ENCODE data around the gene NRXN2.

The NRXN2 gene

DNA sequence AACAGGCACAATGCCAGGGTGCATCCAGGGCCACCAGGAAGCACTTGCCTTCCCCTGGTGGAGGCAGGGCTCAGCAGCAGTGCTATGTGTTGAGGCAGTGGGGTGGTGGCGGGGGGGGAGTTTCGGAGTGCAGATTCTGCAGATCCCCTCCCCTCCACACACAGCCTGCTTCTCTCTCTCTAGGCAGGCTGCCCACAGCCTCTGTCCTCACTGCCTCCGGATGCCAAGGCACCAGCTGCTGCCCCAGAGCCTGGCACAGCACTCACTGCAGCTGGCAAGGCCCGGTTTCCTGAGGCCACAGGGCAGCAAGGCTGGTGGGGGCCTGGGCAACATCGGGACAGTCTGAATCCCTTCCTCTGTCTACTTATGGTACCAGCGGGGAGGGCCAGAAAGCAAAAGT is 35.8 kb downstream of the NRXN2 start:
- DNase-seq: no peak
- no peak overlapping the region for H2BK15ac ChIP-seq (ENCODE audit: low read depth, poor library complexity, severe bottlenecking)

DNA sequence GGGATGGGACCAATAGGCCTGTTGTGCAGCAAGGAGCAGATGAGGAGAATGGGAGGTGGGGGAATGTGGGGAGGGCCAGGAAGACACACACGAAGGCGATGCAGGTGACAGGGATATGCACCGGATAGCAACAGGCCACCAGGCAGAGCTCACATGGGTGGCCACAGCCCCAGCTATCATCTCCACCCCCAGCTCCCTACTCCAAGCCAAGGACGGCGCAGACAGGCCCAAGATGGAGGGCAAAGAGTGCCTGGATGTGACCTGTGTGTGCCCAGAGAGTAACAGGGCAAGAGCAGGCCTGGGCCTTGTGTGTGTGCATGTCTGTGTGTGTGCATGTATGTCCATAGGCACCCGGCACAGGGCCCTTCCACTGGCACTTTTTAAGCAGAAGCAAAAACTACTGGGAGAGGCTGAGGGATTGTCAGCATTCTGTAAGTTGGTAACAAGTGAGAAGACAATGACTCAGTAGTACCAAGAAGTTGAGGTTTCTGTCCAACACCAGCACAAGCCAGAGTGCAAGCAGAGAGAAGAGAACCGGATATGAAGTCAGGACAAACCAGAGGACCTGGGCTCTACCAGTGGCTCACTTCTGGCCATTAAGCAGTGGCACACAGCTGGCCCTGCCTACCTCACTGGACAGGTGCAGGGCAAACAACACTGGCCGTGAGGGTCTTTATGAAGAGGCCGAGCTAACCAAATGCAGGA is 36.4 kb downstream of the NRXN2 start:
- Histone ChIP-seq H3K4me3 (ENCODE audit: insufficient read depth in 1 of 2, low read depth in 1 of 2, low read length in 2 of 2) (no peak overlapping the region), H3K79me1 (replicated peaks; ENCODE audit: low read length, poor library complexity, severe bottlenecking) (no peaks in the 10 kb centered on the region), H3K9me3 (ENCODE audit: control insufficient read depth, low read length) (no peaks in the 10 kb centered on the region), H4K8ac (ENCODE audit: low read length) (no peak overlapping the region), H2BK5ac (ENCODE audit: low read depth, low read length, poor library complexity, severe bottlenecking) (no peak overlapping the region), H3K36me3 (ENCODE audit: control insufficient read depth in 1 of 2, insufficient read depth in 2 of 2, low read depth in 1 of 2, low read length in 2 of 2) (no peaks in the 10 kb centered on the region), H3K4ac (ENCODE audit: low read depth in 1 of 2, low read length in 2 of 2) (no peak overlapping the region), H2BK12ac (ENCODE audit: low read length in 2 of 2) (no peak overlapping the region), H3K9ac (ENCODE audit: low read length) (no peak overlapping the region), H3K23ac (ENCODE audit: low read length in 2 of 2) (no peak overlapping the region), H3K4me2 (ENCODE audit: low read length, poor library complexity, severe bottlenecking) (no peak overlapping the region), H2BK15ac (ENCODE audit: low read depth, poor library complexity, severe bottlenecking) (no peak overlapping the region), H4K91ac (ENCODE audit: low read length) (no peak overlapping the region), H3K4me1 (ENCODE audit: control insufficient read depth, insufficient read depth, low read depth, low read length) (peaks cover 3% of the 10 kb centered on the region), H2AK5ac (ENCODE audit: low read length, severe bottlenecking) (no peak overlapping the region), H3K27me3 (ENCODE audit: control insufficient read depth in 1 of 2, insufficient read depth in 1 of 2, low read length in 2 of 2) (peaks cover 48 to 51% of the 10 kb centered on the region in 2 experiments), H2AFZ (ENCODE audit: low read depth, low read length) (no peak overlapping the region), H3K27ac (ENCODE audit: low read length, poor library complexity, severe bottlenecking) (no peak overlapping the region), H3K14ac (ENCODE audit: low read length in 2 of 2) (no peak overlapping the region), H2BK120ac (ENCODE audit: low read depth, low read length) (no peak overlapping the region), H3K18ac (ENCODE audit: low read depth in 1 of 2, low read length in 2 of 2) (no peak overlapping the region)
- WGBS: 73% methylated on average over 9 of the region's 9 CpGs
- DNase-seq: no peak

More for the DNA sequence above, 35.8 kb downstream of the NRXN2 start:
- no peaks in the 10 kb centered on the region for H3K79me1 ChIP-seq (replicated peaks; ENCODE audit: low read length, poor library complexity, severe bottlenecking)
- no peak overlapping the region for H3K4ac ChIP-seq (ENCODE audit: low read depth in 1 of 2, low read length in 2 of 2)
- H3K14ac ChIP-seq (ENCODE audit: low read length in 2 of 2): no peak overlapping the region
- no peak overlapping the region for H4K8ac ChIP-seq (ENCODE audit: low read length)
- H2AFZ ChIP-seq (ENCODE audit: low read depth, low read length): no peak overlapping the region
- no peak overlapping the region for H2BK5ac ChIP-seq (ENCODE audit: low read depth, low read length, poor library complexity, severe bottlenecking)
- peaks cover 48 to 52% of the 10 kb centered on the region in 2 experiments for H3K27me3 ChIP-seq (ENCODE audit: control insufficient read depth in 1 of 2, insufficient read depth in 1 of 2, low read length in 2 of 2)
- H3K4me2 ChIP-seq (ENCODE audit: low read length, poor library complexity, severe bottlenecking): no peak overlapping the region
- H3K23ac ChIP-seq (ENCODE audit: low read length in 2 of 2): no peak overlapping the region
- H3K18ac ChIP-seq (ENCODE audit: low read depth in 1 of 2, low read length in 2 of 2): no peak overlapping the region
- no peaks in the 10 kb centered on the region for H3K9me3 ChIP-seq (ENCODE audit: control insufficient read depth, low read length)
- 97% methylated on average over 6 of the region's 6 CpGs for WGBS
- H2BK120ac ChIP-seq (ENCODE audit: low read depth, low read length): no peak overlapping the region
- no peak overlapping the region for H3K27ac ChIP-seq (ENCODE audit: low read length, poor library complexity, severe bottlenecking)
- H3K4me1 ChIP-seq (ENCODE audit: control insufficient read depth, insufficient read depth, low read depth, low read length): peaks cover 3% of the 10 kb centered on the region
- no peak overlapping the region for H3K4me3 ChIP-seq (ENCODE audit: insufficient read depth in 1 of 2, low read depth in 1 of 2, low read length in 2 of 2)
- H2AK5ac ChIP-seq (ENCODE audit: low read length, severe bottlenecking): no peak overlapping the region
- no peaks in the 10 kb centered on the region for H3K36me3 ChIP-seq (ENCODE audit: control insufficient read depth in 1 of 2, insufficient read depth in 2 of 2, low read depth in 1 of 2, low read length in 2 of 2)
- H3K9ac ChIP-seq (ENCODE audit: low read length): no peak overlapping the region
- H4K91ac ChIP-seq (ENCODE audit: low read length): no peak overlapping the region
- no peak overlapping the region for H2BK12ac ChIP-seq (ENCODE audit: low read length in 2 of 2)

DNA sequence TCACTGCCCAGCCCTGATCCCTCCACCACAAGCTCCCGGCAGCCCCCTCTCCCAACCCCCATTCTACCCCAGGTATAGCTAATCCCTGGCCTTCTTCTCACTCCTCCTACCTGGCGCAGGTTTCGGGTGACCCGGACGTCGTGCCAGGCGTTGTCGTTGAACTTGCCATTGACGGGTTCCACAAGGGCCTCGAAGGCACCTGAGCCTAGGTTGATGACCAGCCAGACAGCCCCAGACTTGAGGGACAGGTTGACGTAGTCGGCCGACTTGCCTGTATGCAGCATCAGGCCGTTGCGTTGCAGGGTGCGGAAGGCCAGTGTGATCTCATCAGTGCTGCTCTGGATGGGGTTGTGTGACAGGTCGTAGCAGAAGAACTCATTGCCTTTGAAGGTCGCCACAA is 37.5 kb downstream of the NRXN2 start:
- H2BK5ac ChIP-seq (ENCODE audit: low read depth, low read length, poor library complexity, severe bottlenecking): no peak overlapping the region
- no peak overlapping the region for H2AFZ ChIP-seq (ENCODE audit: low read depth, low read length)
- H4K91ac ChIP-seq (ENCODE audit: low read length): no peak overlapping the region
- H3K27ac ChIP-seq (ENCODE audit: low read length, poor library complexity, severe bottlenecking): no peak overlapping the region
- no peak for DNase-seq
- peak overlapping the region in 1 of 2 experiments; percentile 29 for H3K14ac ChIP-seq (ENCODE audit: low read length in 2 of 2)
- peak overlapping the region in 1 of 2 experiments; percentile 14 for H3K4me3 ChIP-seq (ENCODE audit: insufficient read depth in 1 of 2, low read depth in 1 of 2, low read length in 2 of 2)
- H3K4ac ChIP-seq (ENCODE audit: low read depth in 1 of 2, low read length in 2 of 2): no peak overlapping the region
- peaks cover 3% of the 10 kb centered on the region for H3K4me1 ChIP-seq (ENCODE audit: control insufficient read depth, insufficient read depth, low read depth, low read length)
- no peak overlapping the region for H2BK120ac ChIP-seq (ENCODE audit: low read depth, low read length)
- H3K9ac ChIP-seq (ENCODE audit: low read length): no peak overlapping the region
- H3K23ac ChIP-seq (ENCODE audit: low read length in 2 of 2): peak overlapping the region in 1 of 2 experiments; percentile 17
- H3K36me3 ChIP-seq (ENCODE audit: control insufficient read depth in 1 of 2, insufficient read depth in 2 of 2, low read depth in 1 of 2, low read length in 2 of 2): no peaks in the 10 kb centered on the region
- H2BK15ac ChIP-seq (ENCODE audit: low read depth, poor library complexity, severe bottlenecking): no peak overlapping the region
- H3K79me1 ChIP-seq (replicated peaks; ENCODE audit: low read length, poor library complexity, severe bottlenecking): no peaks in the 10 kb centered on the region
- H3K9me3 ChIP-seq (ENCODE audit: control insufficient read depth, low read length): no peaks in the 10 kb centered on the region
- no peak overlapping the region for H3K4me2 ChIP-seq (ENCODE audit: low read length, poor library complexity, severe bottlenecking)
- no peak overlapping the region for H4K8ac ChIP-seq (ENCODE audit: low read length)
- no peak overlapping the region for H2BK12ac ChIP-seq (ENCODE audit: low read length in 2 of 2)
- WGBS: 90% methylated on average over 18 of the region's 18 CpGs
- H3K27me3 ChIP-seq (ENCODE audit: control insufficient read depth in 1 of 2, insufficient read depth in 1 of 2, low read length in 2 of 2): peaks cover 41 to 46% of the 10 kb centered on the region in 2 experiments
- H2AK5ac ChIP-seq (ENCODE audit: low read length, severe bottlenecking): no peak overlapping the region
- H3K18ac ChIP-seq (ENCODE audit: low read depth in 1 of 2, low read length in 2 of 2): no peak overlapping the region

DNA sequence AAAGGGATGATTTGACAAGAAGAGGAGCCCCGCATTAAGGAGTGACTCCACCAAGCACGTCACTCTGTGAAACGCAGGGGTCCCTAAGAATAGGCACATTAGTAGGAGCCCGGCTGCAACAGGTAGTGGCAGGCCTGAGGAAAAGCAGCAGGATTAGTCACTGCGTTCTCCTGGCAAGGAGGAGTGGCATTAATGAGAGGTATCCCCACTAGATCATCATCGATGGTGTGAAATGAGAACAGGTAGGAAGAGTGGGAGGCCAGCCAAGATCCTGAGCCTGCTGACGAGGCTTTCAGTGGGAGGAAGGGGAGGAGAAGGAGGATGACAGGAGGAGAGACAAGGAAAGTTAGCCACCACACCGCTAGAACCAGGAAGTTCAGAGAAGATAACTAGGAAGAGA is 38.6 kb downstream of the NRXN2 start:
- Histone ChIP-seq H3K14ac (ENCODE audit: low read length in 2 of 2) (no peak overlapping the region), H3K4me3 (ENCODE audit: insufficient read depth in 1 of 2, low read depth in 1 of 2, low read length in 2 of 2) (no peak overlapping the region), H3K23ac (ENCODE audit: low read length in 2 of 2) (no peak overlapping the region), H3K36me3 (ENCODE audit: control insufficient read depth in 1 of 2, insufficient read depth in 2 of 2, low read depth in 1 of 2, low read length in 2 of 2) (no peaks in the 10 kb centered on the region), H3K27me3 (ENCODE audit: control insufficient read depth in 1 of 2, insufficient read depth in 1 of 2, low read length in 2 of 2) (peaks cover 36 to 56% of the 10 kb centered on the region in 2 experiments), H3K27ac (ENCODE audit: low read length, poor library complexity, severe bottlenecking) (no peak overlapping the region), H2AK5ac (ENCODE audit: low read length, severe bottlenecking) (no peak overlapping the region), H4K91ac (ENCODE audit: low read length) (no peak overlapping the region), H3K4me2 (ENCODE audit: low read length, poor library complexity, severe bottlenecking) (no peak overlapping the region), H3K4me1 (ENCODE audit: control insufficient read depth, insufficient read depth, low read depth, low read length) (peaks cover 3% of the 10 kb centered on the region), H2BK12ac (ENCODE audit: low read length in 2 of 2) (no peak overlapping the region), H3K9me3 (ENCODE audit: control insufficient read depth, low read length) (no peaks in the 10 kb centered on the region), H3K18ac (ENCODE audit: low read depth in 1 of 2, low read length in 2 of 2) (no peak overlapping the region), H3K79me1 (replicated peaks; ENCODE audit: low read length, poor library complexity, severe bottlenecking) (no peaks in the 10 kb centered on the region), H3K4ac (ENCODE audit: low read depth in 1 of 2, low read length in 2 of 2) (no peak overlapping the region), H2BK15ac (ENCODE audit: low read depth, poor library complexity, severe bottlenecking) (no peak overlapping the region), H2BK5ac (ENCODE audit: low read depth, low read length, poor library complexity, severe bottlenecking) (no peak overlapping the region), H3K9ac (ENCODE audit: low read length) (no peak overlapping the region), H2AFZ (ENCODE audit: low read depth, low read length) (no peak overlapping the region), H2BK120ac (ENCODE audit: low read depth, low read length) (no peak overlapping the region), H4K8ac (ENCODE audit: low read length) (no peak overlapping the region)
- WGBS: 76% methylated on average over 8 of the region's 8 CpGs
- DNase-seq: no peak

Measured in mesenchymal stem cell (in vitro differentiated cells and primary cell).